Measurements from ENCODE around the gene POLE. TPM values are rescaled to one million over a fixed set of nuclear protein-coding genes. Genes with fewer than 3 reads are reported as not detected.

Gene POLE
- total and polyA plus RNA-seq, 2 donors (not counting 1 experiment from before 2014, with no cell fraction given) = 6.2 to 9.6 TPM

DNA sequence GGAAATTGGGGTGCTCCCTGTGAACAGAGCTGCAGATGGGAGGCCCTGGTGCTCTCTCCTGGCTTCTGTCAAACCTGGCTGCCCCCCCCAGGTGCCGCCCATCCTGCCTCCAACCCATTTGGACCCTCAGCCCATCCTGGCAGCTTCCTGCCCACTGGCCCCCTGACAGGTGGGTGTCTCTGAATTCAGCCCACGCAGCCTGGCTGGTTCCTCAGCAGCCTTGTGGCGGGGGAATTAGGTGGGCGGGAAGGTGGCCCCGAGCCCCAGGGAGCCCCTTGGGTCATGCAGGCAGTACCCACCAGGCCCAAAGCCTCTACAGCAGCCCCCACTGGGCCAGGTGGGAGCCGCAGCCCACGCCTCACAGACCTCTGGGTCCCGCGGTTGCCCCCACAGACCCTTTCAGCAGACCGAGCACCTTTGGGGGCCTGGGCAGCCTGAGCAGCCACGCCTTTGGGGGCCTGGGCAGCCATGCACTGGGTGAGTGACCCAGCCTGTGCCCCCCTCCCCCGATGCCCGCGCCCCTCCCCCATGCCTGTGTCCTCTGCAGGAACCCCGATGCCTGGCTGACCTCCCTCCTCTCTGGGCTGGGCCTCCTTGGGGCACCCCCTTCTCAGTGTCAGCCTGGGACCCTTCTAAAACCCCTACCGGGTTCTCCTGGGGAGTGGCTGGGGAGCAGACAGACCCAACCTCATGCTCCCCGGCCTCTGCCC lies 105.6 kb downstream of the POLE start:
- Histone ChIP-seq H3K27ac (ENCODE audit: insufficient read depth, low read length) (no peak overlapping the region), H3K79me2 (ENCODE audit: control insufficient read depth, insufficient read depth, low read length) (no peaks in the 10 kb centered on the region), H3K4me2 (ENCODE audit: extremely low read depth, insufficient read depth, low read length) (no peak overlapping the region), H3K4me1 (ENCODE audit: control insufficient read depth, extremely low read depth, insufficient read depth, low read length) (no peaks in the 10 kb centered on the region), H3K36me3 (ENCODE audit: control insufficient read depth, insufficient read depth, low read length) (peaks cover 4% of the 10 kb centered on the region), H3K27me3 (ENCODE audit: control insufficient read depth, insufficient read depth, low read length) (no peaks in the 10 kb centered on the region), H3K4me3 (replicated peaks in 1 of 4; ENCODE audit: control extremely low read depth in 1 of 4, insufficient read depth in 1 of 4, low read depth in 3 of 4, low read length in 4 of 4) (no peak overlapping the region), H4K20me1 (ENCODE audit: control insufficient read depth, extremely low read depth, insufficient read depth, low read length) (no peaks in the 10 kb centered on the region), H3K9me3 (ENCODE audit: control insufficient read depth, insufficient read depth, low read depth, low read length) (no peaks in the 10 kb centered on the region), H2AFZ (ENCODE audit: low read length) (no peak overlapping the region), H3K9ac (ENCODE audit: insufficient read depth, low read length) (no peak overlapping the region)
- DNase-seq (ENCODE audit: low read depth in 2 of 2) = no peak
- no peak for TF ChIP-seq CTCF (conservative IDR thresholded peaks at IDR 0.05 in 1 of 2, IDR thresholded peaks at IDR 0.05 in 1 of 2; ENCODE audit: low read depth in 1 of 2, low read length in 2 of 2)
- no peak for TF ChIP-seq EZH2 (IDR thresholded peaks at IDR 0.05; ENCODE audit: low read length, missing control alignments)

DNA sequence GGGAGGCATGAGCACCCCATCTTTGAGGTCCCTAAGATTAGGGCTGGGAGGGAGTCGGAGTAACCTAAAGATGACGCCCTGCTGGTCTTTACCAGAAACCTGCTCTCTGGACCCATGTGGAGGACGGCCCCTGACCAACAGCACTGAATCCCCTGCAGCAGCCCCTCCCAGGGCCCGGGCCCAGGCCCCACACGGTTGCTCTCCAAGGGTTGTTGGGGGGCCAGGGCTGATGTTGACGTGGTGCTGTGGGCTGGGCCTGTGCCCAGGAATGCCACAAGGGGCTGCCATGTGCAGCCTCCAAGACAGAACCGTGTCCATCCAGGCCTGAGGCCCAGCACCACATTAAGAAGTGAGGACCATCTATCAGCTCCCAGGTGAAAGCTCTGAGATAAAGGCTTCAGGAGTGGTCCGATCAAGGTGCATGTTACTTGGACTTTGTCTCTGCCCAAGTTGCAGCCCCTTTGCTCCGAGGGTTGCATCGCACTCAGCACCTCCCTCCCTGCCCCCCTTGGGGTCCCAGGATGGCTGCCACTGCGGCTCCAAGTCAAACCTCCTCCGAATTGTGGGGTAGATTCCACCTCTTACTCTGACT lies 106.3 kb downstream of the POLE start:
- DNase-seq (ENCODE audit: low read depth in 2 of 2) = no peak
- no peak overlapping the region for H3K27ac ChIP-seq (ENCODE audit: insufficient read depth, low read length)
- H3K4me2 ChIP-seq (ENCODE audit: extremely low read depth, insufficient read depth, low read length) = no peak overlapping the region
- no peak overlapping the region for H3K9ac ChIP-seq (ENCODE audit: insufficient read depth, low read length)
- H3K4me3 ChIP-seq (replicated peaks in 1 of 4; ENCODE audit: control extremely low read depth in 1 of 4, insufficient read depth in 1 of 4, low read depth in 3 of 4, low read length in 4 of 4) = no peak overlapping the region
- TF ChIP-seq CTCF (conservative IDR thresholded peaks at IDR 0.05 in 1 of 2, IDR thresholded peaks at IDR 0.05 in 1 of 2; ENCODE audit: low read depth in 1 of 2, low read length in 2 of 2) (no peak), EZH2 (IDR thresholded peaks at IDR 0.05; ENCODE audit: low read length, missing control alignments) (no peak)
- no peaks in the 10 kb centered on the region for H3K27me3 ChIP-seq (ENCODE audit: control insufficient read depth, insufficient read depth, low read length)
- no peak overlapping the region for H2AFZ ChIP-seq (ENCODE audit: low read length)
- no peaks in the 10 kb centered on the region for H3K9me3 ChIP-seq (ENCODE audit: control insufficient read depth, insufficient read depth, low read depth, low read length)
- no peaks in the 10 kb centered on the region for H3K4me1 ChIP-seq (ENCODE audit: control insufficient read depth, extremely low read depth, insufficient read depth, low read length)
- peaks cover 4% of the 10 kb centered on the region for H3K36me3 ChIP-seq (ENCODE audit: control insufficient read depth, insufficient read depth, low read length)
- no peaks in the 10 kb centered on the region for H3K79me2 ChIP-seq (ENCODE audit: control insufficient read depth, insufficient read depth, low read length)
- H4K20me1 ChIP-seq (ENCODE audit: control insufficient read depth, extremely low read depth, insufficient read depth, low read length) = no peaks in the 10 kb centered on the region

GRCh38 chr12:132579744-132580143 lies 107.4 kb downstream of the POLE start:
- H4K20me1 ChIP-seq (ENCODE audit: control insufficient read depth, extremely low read depth, insufficient read depth, low read length) = no peaks in the 10 kb centered on the region
- H3K9ac ChIP-seq (ENCODE audit: insufficient read depth, low read length) = no peak overlapping the region
- peak in 1 of 2 donors; percentile 33 for DNase-seq (ENCODE audit: low read depth in 2 of 2)
- H3K36me3 ChIP-seq (ENCODE audit: control insufficient read depth, insufficient read depth, low read length) = peaks cover 4% of the 10 kb centered on the region
- no peaks in the 10 kb centered on the region for H3K4me1 ChIP-seq (ENCODE audit: control insufficient read depth, extremely low read depth, insufficient read depth, low read length)
- no peak overlapping the region for H3K27ac ChIP-seq (ENCODE audit: insufficient read depth, low read length)
- no peaks in the 10 kb centered on the region for H3K9me3 ChIP-seq (ENCODE audit: control insufficient read depth, insufficient read depth, low read depth, low read length)
- H3K4me2 ChIP-seq (ENCODE audit: extremely low read depth, insufficient read depth, low read length) = no peak overlapping the region
- no peak overlapping the region for H2AFZ ChIP-seq (ENCODE audit: low read length)
- no peak overlapping the region for H3K4me3 ChIP-seq (replicated peaks in 1 of 4; ENCODE audit: control extremely low read depth in 1 of 4, insufficient read depth in 1 of 4, low read depth in 3 of 4, low read length in 4 of 4)
- H3K79me2 ChIP-seq (ENCODE audit: control insufficient read depth, insufficient read depth, low read length) = no peaks in the 10 kb centered on the region
- H3K27me3 ChIP-seq (ENCODE audit: control insufficient read depth, insufficient read depth, low read length) = no peaks in the 10 kb centered on the region
- no peak for TF ChIP-seq CTCF (conservative IDR thresholded peaks at IDR 0.05 in 1 of 2, IDR thresholded peaks at IDR 0.05 in 1 of 2; ENCODE audit: low read depth in 1 of 2, low read length in 2 of 2)
- no peak for TF ChIP-seq EZH2 (IDR thresholded peaks at IDR 0.05; ENCODE audit: low read length, missing control alignments)

Data from fibroblast of lung (primary cell).